ENCODE measurements around the gene AOAH.

The AOAH gene

DNA sequence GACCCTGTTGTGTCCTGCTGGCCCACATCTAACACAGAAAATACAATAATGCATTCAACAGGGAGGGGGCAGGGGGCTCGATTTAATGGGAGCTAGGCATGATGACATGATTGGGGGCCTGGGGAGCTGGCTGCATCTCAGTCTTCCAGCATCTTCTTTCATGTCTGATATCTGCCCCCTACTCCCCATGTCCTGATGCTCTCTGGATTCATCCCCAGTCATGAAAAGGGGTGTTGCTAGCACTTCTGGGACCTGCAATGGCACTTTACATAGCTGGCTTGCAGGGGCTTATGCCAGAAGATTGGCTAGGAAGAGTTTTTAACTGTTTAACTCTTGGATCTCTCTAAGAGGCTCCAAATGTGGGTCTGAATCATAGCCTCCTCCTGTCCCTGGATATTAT is 94.9 kb downstream of the AOAH start:
- Histone ChIP-seq H3K4me1 (ENCODE audit: insufficient read depth, low read length) (peaks cover 11% of the 10 kb centered on the region), H3K36me3 (ENCODE audit: insufficient read depth, low read length) (no peaks in the 10 kb centered on the region), H3K9ac (ENCODE audit: low read depth, low read length) (no peak overlapping the region), H3K9me3 (ENCODE audit: control insufficient read depth, insufficient read depth, low read length) (no peaks in the 10 kb centered on the region)

GRCh38 chr7:36627836-36628235 is 96.5 kb downstream of the AOAH start:
- H3K4me1 ChIP-seq (ENCODE audit: insufficient read depth, low read length), result peaks cover 6% of the 10 kb centered on the region; the same call in 1 of the 2 replicates
- no peaks in the 10 kb centered on the region for H3K9me3 ChIP-seq (ENCODE audit: control insufficient read depth, insufficient read depth, low read length)
- H3K9ac ChIP-seq (ENCODE audit: low read depth, low read length), result no peak overlapping the region
- H3K36me3 ChIP-seq (ENCODE audit: insufficient read depth, low read length), result no peaks in the 10 kb centered on the region

GRCh38 chr7:36626111-36626510 is 98.2 kb downstream of the AOAH start:
- H3K9ac ChIP-seq (ENCODE audit: low read depth, low read length), result no peak overlapping the region
- H3K9me3 ChIP-seq (ENCODE audit: control insufficient read depth, insufficient read depth, low read length), result no peaks in the 10 kb centered on the region
- H3K36me3 ChIP-seq (ENCODE audit: insufficient read depth, low read length), result no peaks in the 10 kb centered on the region
- H3K4me1 ChIP-seq (ENCODE audit: insufficient read depth, low read length), result no peaks in the 10 kb centered on the region

DNA sequence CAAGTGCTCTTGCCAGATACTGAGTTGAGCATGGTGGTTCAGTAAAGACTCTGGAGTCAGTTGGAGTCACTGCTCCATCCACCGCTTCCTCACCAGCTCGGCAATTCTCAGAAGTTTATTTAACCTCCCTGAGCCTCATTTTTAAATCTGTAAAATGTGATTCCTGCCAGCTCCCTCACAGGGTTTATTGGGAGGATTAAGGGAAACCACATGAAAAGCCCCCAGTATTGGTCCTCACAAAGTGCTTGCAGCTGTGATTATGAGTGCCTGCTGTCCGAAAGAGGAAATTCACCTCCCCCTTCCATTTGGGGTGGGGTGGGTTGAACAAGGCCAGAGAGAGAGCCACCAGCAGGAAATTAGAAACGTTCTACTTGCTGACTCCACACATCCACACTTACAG is 99.0 kb downstream of the AOAH start:
- Histone ChIP-seq H3K9ac (ENCODE audit: low read depth, low read length) (no peak overlapping the region), H3K4me1 (ENCODE audit: insufficient read depth, low read length) (no peaks in the 10 kb centered on the region), H3K36me3 (ENCODE audit: insufficient read depth, low read length) (no peaks in the 10 kb centered on the region), H3K9me3 (ENCODE audit: control insufficient read depth, insufficient read depth, low read length) (no peaks in the 10 kb centered on the region)

DNA sequence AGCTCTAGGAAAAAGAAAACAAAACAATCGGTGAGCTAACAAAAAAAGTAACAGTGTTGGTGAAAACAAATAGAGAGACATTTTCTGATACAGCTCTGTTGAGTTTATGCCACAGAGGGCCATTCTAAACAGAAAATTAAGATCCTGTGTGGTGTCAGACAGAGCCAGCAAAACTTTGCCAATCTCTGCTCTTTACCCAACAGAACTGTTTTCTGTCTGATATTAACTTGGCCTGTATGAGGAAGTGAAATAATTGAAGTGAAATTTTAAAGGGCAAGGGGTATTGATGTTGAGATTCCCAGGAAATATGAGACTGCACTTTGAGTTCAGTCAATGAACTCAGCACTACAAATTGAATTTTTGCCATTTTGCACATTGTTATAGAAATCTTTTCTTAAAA is 101.0 kb downstream of the AOAH start:
- no peaks in the 10 kb centered on the region for H3K4me1 ChIP-seq (ENCODE audit: insufficient read depth, low read length)
- no peak overlapping the region for H3K9ac ChIP-seq (ENCODE audit: low read depth, low read length)
- no peaks in the 10 kb centered on the region for H3K36me3 ChIP-seq (ENCODE audit: insufficient read depth, low read length)
- no peaks in the 10 kb centered on the region for H3K9me3 ChIP-seq (ENCODE audit: control insufficient read depth, insufficient read depth, low read length)

DNA sequence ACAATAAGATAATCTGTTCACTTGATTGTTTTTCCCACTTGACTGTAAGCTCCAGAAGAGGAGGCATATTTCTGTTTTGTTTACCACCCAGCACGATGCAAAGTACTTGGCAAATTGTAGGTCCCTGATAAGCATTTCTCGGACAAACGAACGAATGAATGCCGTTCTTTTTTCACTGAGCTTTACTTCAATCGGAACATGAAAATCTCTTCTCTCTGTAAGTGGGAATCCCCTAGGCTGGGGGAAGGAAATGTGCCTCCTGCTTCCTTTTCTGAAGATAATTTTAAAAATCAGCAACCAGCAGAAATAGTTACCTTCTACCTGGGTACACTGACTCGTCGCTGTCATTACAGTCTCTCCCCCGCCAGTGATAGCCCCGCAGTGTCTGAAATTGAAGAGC is 102.9 kb downstream of the AOAH start:
- no peaks in the 10 kb centered on the region for H3K4me1 ChIP-seq (ENCODE audit: insufficient read depth, low read length)
- H3K9ac ChIP-seq (ENCODE audit: low read depth, low read length), result no peak overlapping the region
- H3K9me3 ChIP-seq (ENCODE audit: control insufficient read depth, insufficient read depth, low read length), result no peaks in the 10 kb centered on the region
- no peaks in the 10 kb centered on the region for H3K36me3 ChIP-seq (ENCODE audit: insufficient read depth, low read length)

DNA sequence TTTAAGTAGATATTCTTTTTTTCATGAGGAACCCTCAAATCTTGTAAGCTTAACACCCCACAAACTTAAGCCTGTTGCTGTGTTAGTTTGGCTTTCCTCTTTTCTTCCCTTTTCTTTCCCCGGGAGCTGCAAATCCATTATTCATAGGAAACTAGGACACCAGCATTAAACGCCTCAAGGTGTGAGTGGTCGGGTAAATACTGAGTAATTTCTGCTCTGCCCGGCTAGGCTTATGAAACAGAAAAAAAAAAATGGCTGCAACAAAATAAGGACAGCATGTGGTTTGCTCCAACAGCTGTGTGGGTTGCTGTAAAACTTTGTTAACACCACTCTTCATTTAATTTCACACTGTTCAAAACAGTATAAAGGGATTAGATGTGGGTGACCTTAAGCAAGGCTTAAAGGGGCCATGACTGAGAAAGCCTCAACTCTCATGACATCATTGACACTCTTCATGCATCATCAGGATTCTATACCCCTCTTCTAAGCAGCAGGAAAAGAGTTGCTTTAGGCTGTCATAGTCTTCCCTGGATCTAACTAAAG is 104.1 kb downstream of the AOAH start:
- no peaks in the 10 kb centered on the region for H3K36me3 ChIP-seq (ENCODE audit: insufficient read depth, low read length)
- no peak overlapping the region for H3K9ac ChIP-seq (ENCODE audit: low read depth, low read length)
- no peaks in the 10 kb centered on the region for H3K4me1 ChIP-seq (ENCODE audit: insufficient read depth, low read length)
- H3K9me3 ChIP-seq (ENCODE audit: control insufficient read depth, insufficient read depth, low read length), result no peaks in the 10 kb centered on the region

DNA sequence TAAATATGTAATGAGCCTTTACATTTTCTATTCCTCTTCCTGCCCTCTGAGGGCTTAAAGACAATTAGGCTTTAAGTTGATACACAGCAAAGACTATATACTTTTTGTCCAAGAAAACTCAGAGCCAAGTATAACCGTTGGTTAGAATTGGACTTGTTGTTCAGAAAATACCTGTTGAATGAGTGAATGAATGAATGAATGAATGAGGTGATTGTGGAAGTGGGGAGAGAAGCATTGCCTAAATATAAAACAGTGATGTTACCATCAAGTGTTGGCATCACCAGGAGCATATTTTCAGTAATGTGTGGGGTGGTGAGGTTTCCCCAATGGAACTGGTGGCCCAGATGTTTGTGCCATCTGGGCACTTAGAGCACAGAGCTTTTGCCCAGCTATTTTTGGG is 106.9 kb downstream of the AOAH start:
- Histone ChIP-seq H3K9ac (ENCODE audit: low read depth, low read length) (no peak overlapping the region), H3K36me3 (ENCODE audit: insufficient read depth, low read length) (no peaks in the 10 kb centered on the region), H3K4me1 (ENCODE audit: insufficient read depth, low read length) (no peaks in the 10 kb centered on the region), H3K9me3 (ENCODE audit: control insufficient read depth, insufficient read depth, low read length) (no peaks in the 10 kb centered on the region)

DNA sequence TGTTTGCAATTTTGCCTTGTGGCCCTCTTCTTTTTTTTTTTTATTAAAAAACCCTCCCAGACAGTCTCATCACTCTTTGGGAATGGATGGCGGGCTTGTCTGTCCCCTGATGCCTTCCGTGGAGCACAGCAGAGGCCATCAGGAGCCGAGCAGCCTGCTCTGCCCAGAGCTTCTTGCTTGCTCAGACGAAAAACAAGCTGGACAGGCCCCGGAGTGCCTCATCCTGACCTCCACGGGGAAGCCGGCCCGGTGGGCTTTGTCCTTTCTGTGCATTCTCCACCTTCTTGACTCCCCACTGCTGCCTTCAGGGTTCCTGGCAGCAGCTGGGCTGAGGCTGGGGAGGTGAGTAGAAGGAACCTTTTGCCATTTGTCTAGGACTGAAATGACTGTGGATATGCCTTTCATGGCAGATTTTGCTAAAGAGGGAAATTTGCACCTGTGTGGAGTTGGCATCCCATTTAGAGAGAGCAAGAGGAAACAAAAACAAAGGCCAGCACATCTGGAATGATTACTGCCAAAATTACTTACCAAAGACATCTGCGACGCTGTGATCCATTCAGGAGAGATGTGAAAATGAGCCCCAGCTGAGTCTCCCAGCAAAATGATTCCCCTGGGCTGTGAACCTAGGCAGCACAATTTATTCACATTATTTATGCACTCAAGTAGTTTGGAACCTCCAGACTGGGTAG is 108.3 kb downstream of the AOAH start:
- no peaks in the 10 kb centered on the region for H3K36me3 ChIP-seq (ENCODE audit: insufficient read depth, low read length)
- H3K4me1 ChIP-seq (ENCODE audit: insufficient read depth, low read length), result no peaks in the 10 kb centered on the region
- no peak overlapping the region for H3K9ac ChIP-seq (ENCODE audit: low read depth, low read length)
- no peaks in the 10 kb centered on the region for H3K9me3 ChIP-seq (ENCODE audit: control insufficient read depth, insufficient read depth, low read length)

GRCh38 chr7:36614959-36615358 is 109.3 kb downstream of the AOAH start:
- H3K36me3 ChIP-seq (ENCODE audit: insufficient read depth, low read length), result no peaks in the 10 kb centered on the region
- H3K9ac ChIP-seq (ENCODE audit: low read depth, low read length), result no peak overlapping the region
- H3K9me3 ChIP-seq (ENCODE audit: control insufficient read depth, insufficient read depth, low read length), result no peaks in the 10 kb centered on the region
- no peaks in the 10 kb centered on the region for H3K4me1 ChIP-seq (ENCODE audit: insufficient read depth, low read length)

GRCh38 chr7:36613031-36613614 is 111.2 kb downstream of the AOAH start:
- Histone ChIP-seq H3K36me3 (ENCODE audit: insufficient read depth, low read length) (no peaks in the 10 kb centered on the region), H3K9ac (ENCODE audit: low read depth, low read length) (no peak overlapping the region), H3K9me3 (ENCODE audit: control insufficient read depth, insufficient read depth, low read length) (no peaks in the 10 kb centered on the region), H3K4me1 (ENCODE audit: insufficient read depth, low read length) (no peaks in the 10 kb centered on the region)

DNA sequence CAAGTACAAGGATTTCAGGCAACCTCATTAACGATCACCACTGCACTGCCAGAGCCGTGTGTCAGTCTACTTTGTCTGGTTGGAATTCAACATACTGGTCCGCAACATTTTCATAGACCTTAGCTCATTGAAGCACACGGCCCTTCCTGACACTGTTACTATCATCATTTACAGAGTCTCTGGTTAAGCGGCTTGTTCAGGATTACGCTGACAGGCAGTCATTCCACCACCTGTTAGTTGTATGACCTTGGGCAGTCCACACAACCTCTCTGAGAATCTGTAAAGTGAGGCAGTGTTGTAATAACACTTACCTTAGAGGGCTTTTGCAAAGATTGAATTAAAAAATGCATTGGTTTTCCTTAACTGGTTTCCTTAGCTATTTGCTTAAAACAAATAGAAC is 112.6 kb downstream of the AOAH start:
- H3K4me1 ChIP-seq (ENCODE audit: insufficient read depth, low read length), result peaks cover 7% of the 10 kb centered on the region; the same call in 1 of the 2 replicates
- H3K9me3 ChIP-seq (ENCODE audit: control insufficient read depth, insufficient read depth, low read length), result no peaks in the 10 kb centered on the region
- no peak overlapping the region for H3K9ac ChIP-seq (ENCODE audit: low read depth, low read length)
- H3K36me3 ChIP-seq (ENCODE audit: insufficient read depth, low read length), result no peaks in the 10 kb centered on the region

DNA sequence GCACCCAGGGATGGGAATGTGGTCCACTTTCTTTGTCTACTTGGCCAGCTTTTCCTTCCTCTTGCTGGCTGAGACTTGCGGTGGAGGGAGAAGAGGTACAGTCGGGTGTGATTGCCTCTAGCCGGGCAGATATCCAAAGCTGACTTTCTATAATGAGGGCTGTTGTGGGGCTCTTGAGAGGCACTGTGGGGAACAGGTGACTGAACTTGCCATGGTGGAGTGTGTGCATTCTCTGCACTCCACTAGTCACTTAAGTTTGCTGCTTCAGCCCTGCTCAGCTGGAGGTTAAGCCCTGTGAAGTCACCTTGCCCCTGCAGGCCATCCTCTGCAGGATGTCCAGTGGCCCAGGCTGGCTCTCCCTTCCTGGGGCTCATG is 116.6 kb downstream of the AOAH start:
- H3K9me3 ChIP-seq (ENCODE audit: control insufficient read depth, insufficient read depth, low read length), result no peaks in the 10 kb centered on the region
- no peak overlapping the region for H3K9ac ChIP-seq (ENCODE audit: low read depth, low read length)
- no peaks in the 10 kb centered on the region; the same call in 1 of the 2 replicates for H3K36me3 ChIP-seq (ENCODE audit: insufficient read depth, low read length)
- H3K4me1 ChIP-seq (ENCODE audit: insufficient read depth, low read length), result peaks cover 7% of the 10 kb centered on the region; the same call in 1 of the 2 replicates

DNA sequence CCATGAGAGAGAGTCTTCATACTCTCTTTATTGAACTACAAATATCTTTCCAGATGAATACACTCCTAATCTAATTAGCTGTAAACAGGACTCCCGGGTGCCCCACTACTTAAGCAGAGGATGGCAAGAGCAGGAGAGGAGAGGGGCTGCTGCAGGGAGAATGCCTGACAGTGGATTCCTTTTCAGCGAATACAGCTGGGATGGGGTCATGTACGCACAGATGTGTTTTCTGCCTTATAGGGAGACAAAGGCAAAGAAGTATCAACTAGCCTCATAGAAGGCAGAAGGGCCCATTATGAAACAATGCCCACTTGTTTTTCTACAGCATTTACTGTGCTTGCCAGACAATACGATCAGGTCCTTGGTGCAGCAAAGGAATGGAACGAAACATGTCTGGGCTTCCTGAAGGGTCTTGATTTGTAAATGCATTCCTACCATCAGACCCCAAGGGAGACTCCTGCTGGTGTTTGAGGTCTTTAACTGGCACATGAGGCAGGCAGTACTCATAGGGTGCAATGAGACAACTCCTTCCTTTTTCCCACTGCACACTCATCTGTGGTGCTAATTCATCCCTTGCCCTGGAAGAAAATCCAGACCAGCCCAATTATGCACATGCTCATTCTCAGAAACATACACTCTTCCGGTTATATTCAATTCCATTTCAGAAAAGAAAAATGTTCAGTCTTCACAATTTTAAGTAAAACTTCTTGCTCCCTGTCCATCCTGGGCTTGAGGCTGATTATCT is 117.1 kb downstream of the AOAH start:
- H3K36me3 ChIP-seq (ENCODE audit: insufficient read depth, low read length), result no peaks in the 10 kb centered on the region; the same call in 1 of the 2 replicates
- H3K4me1 ChIP-seq (ENCODE audit: insufficient read depth, low read length), result peaks cover 7% of the 10 kb centered on the region; the same call in 1 of the 2 replicates
- H3K9ac ChIP-seq (ENCODE audit: low read depth, low read length), result no peak overlapping the region
- no peaks in the 10 kb centered on the region for H3K9me3 ChIP-seq (ENCODE audit: control insufficient read depth, insufficient read depth, low read length)

Data from ES-I3 (cell line).